Measurements from ENCODE around the gene MOV10. TPM values are rescaled to one million over a fixed set of nuclear protein-coding genes. Genes with fewer than 3 reads are reported as not detected.

The MOV10 gene
- total and polyA plus RNA-seq, 2 of the 8 experiments (the other 6 are each of a cell fraction or from before 2014, with no cell fraction given), result 57.3 to 109 TPM

DNA sequence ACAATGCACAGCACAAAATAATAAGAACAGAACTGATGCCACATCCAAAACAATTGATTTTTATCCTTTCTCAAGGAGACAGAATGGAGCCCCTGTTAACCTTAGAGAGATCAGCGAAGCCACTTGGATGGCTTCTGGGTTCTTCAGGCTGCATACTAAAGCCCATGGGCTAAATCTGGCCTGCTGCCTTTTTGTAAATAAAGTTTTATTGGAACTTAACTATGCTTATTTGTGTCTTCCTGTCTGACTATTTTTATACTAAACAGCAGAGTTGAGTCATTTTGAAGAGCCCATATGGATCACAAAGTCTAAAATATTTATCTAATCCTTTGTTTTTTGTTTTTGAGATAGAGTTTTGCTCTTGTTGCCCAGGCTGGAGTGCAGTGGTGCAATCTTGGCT is 57.0 kb downstream of the MOV10 start:
- Histone ChIP-seq H3K4me1 (replicated peaks in 1 of 4; ENCODE audit: control insufficient read depth in 3 of 4, insufficient read depth in 4 of 4, low read length in 3 of 4) (no peaks in the 10 kb centered on the region), H3K23me2 (ENCODE audit: low read depth, low read length) (no peaks in the 10 kb centered on the region), H3K4me2 (ENCODE audit: insufficient read depth in 1 of 2, low read depth in 2 of 2, low read length in 2 of 2) (no peak overlapping the region), H3K36me3 (ENCODE audit: control insufficient read depth in 2 of 4, insufficient read depth in 4 of 4, low read length in 3 of 4) (no peaks in the 10 kb centered on the region), H3K27ac (ENCODE audit: low read depth, low read length) (no peak overlapping the region), H3K79me2 (ENCODE audit: control insufficient read depth in 1 of 2, insufficient read depth in 2 of 2, low read length in 2 of 2) (no peaks in the 10 kb centered on the region), H2BK15ac (ENCODE audit: low read length) (no peak overlapping the region), H3K18ac (ENCODE audit: extremely low read depth, low read length) (no peak overlapping the region), H3K14ac (ENCODE audit: insufficient read length) (no peak overlapping the region), H2AFZ (ENCODE audit: low read length) (no peak overlapping the region), H2BK120ac (replicated peaks; ENCODE audit: low read depth, low read length) (no peak overlapping the region), H3K9me3 (ENCODE audit: insufficient read depth in 2 of 2, low read depth in 1 of 2, low read length in 1 of 2) (peaks cover 0 to 4% of the 10 kb centered on the region in 2 experiments; a peak in 1 of 4 replicates), H4K20me1 (replicated peaks in 1 of 2; ENCODE audit: control insufficient read depth in 1 of 2, insufficient read depth in 2 of 2, low read length in 2 of 2) (no peaks in the 10 kb centered on the region), H2AK5ac (ENCODE audit: low read depth, low read length) (no peak overlapping the region), H3K56ac (replicated peaks; ENCODE audit: insufficient read length, low read depth, low read length) (no peak overlapping the region), H3K9ac (replicated peaks in 1 of 4; ENCODE audit: extremely low read depth in 1 of 4, low read depth in 3 of 4, low read length in 3 of 4) (no peak overlapping the region), H2BK12ac (ENCODE audit: low read depth, low read length) (no peak overlapping the region), H3K4ac (replicated peaks; ENCODE audit: insufficient read length, low read depth, low read length) (no peak overlapping the region), H4K91ac (replicated peaks; ENCODE audit: insufficient read length, low read length) (no peak overlapping the region), H3K79me1 (ENCODE audit: low read depth, low read length) (no peaks in the 10 kb centered on the region), H3K4me3 (ENCODE audit: extremely low read depth in 1 of 4, insufficient read depth in 2 of 4, low read depth in 3 of 4, low read length in 4 of 4) (no peak overlapping the region), H4K8ac (ENCODE audit: extremely low read depth, insufficient read depth, low read length) (no peak overlapping the region), H3K23ac (ENCODE audit: insufficient read length) (no peak overlapping the region), H2BK20ac (ENCODE audit: low read length) (no peak overlapping the region), H4K5ac (ENCODE audit: insufficient read length, low read depth, low read length) (no peak overlapping the region), H2BK5ac (ENCODE audit: low read depth, low read length) (no peak overlapping the region), H3K27me3 (replicated peaks in 1 of 4; ENCODE audit: control insufficient read depth in 3 of 4, extremely low read depth in 1 of 4, insufficient read depth in 3 of 4, low read length in 3 of 4) (peaks cover 0 to 3% (median 0%) of the 10 kb centered on the region in 4 experiments; a peak in 1 of 7 replicates)
- WGBS, 2 experiments (ENCODE audit: extremely low coverage in 1 of 2, insufficient coverage in 1 of 2, insufficient read length in 1 of 2, insufficient replicate concordance in 2 of 2, low coverage in 1 of 2, low lambda C conversion rate in 2 of 2, missing lambda C conversion rate in 1 of 2), result 95% methylated on average over 1 of the region's 1 CpG; no CpG with 5 or more reads in 1 of the 2 experiments
- ChIA-PET POLR2A (ENCODE audit: partially characterized antibody) (interaction anchor here (0.9 kb wide), 1 partner anchor 11 kb away, joined by 3 read pairs; no protein-coding TSS in a partner anchor), CTCF (ENCODE audit: partially characterized antibody) (interaction anchor here (0.8 to 2.6 kb wide), 4 partner anchors 11 to 73 kb away, joined by 3 to 21 read pairs (median 15); a partner anchor contains a TSS)
- FAIRE-seq, result no peak
- no peak for DNase-seq (ENCODE audit: low read depth in 1 of 2, low spot score in 2 of 2)
- TF ChIP-seq KDM5A (IDR thresholded peaks at IDR 0.05; ENCODE audit: low read length) (no peak), SUZ12 (IDR thresholded peaks at IDR 0.05; ENCODE audit: low read length) (no peak), ZNF274 (IDR thresholded peaks at IDR 0.05; ENCODE audit: borderline replicate concordance, extremely low read depth, low read length) (no peak), EP300 (IDR thresholded peaks at IDR 0.05; ENCODE audit: borderline replicate concordance in 1 of 2, low read depth in 2 of 2, low read length in 2 of 2) (no peak), NANOG (IDR thresholded peaks at IDR 0.05; ENCODE audit: insufficient read depth, low read depth, low read length, poor library complexity, severe bottlenecking) (no peak), TAF7 (optimal IDR thresholded peaks at IDR 0.05; ENCODE audit: borderline replicate concordance, low read depth, low read length) (no peak), MAFK (IDR thresholded peaks at IDR 0.05; ENCODE audit: low read depth, low read length) (no peak), SP1 (IDR thresholded peaks at IDR 0.05; ENCODE audit: low read depth, low read length) (no peak), GABPA (IDR thresholded peaks at IDR 0.05; ENCODE audit: borderline replicate concordance, insufficient read depth, low read length) (no peak), CREB1 (IDR thresholded peaks at IDR 0.05) (no peak), JUND (IDR thresholded peaks at IDR 0.05; ENCODE audit: low read length) (no peak), HDAC6 (IDR thresholded peaks at IDR 0.05; ENCODE audit: low read depth, low read length) (no peak), POU5F1 (IDR thresholded peaks at IDR 0.05; ENCODE audit: low read depth, low read length) (no peak), TEAD4 (IDR thresholded peaks at IDR 0.05; ENCODE audit: low read depth, low read length) (no peak), SAP30 (IDR thresholded peaks at IDR 0.05; ENCODE audit: insufficient read depth, insufficient replicate concordance, low read length) (no peak)
